A172 (cell line): ENCODE data around the gene TCEANC2. TPM values are rescaled to one million over a fixed set of nuclear protein-coding genes. Genes with fewer than 3 reads are reported as not detected.

ENCODE experiments used
- DNase-seq: peaks from one replicate; pipeline ENCODE4 v3.0.0-alpha.2; 2015; ENCODE audit warnings: low spot score
- total RNA-seq: library from RNA; depleted of rRNA; stranded (reverse); fragments of >200 nt; shearing (Covaris generic); gene quantifications from 2 replicates; pipeline ENCODE4 v1.2.3, GENCODE V29; 2014; rRNA removed

Gene TCEANC2
- total RNA-seq, 1 experiment from 2014 or later = 3.7 TPM

DNA sequence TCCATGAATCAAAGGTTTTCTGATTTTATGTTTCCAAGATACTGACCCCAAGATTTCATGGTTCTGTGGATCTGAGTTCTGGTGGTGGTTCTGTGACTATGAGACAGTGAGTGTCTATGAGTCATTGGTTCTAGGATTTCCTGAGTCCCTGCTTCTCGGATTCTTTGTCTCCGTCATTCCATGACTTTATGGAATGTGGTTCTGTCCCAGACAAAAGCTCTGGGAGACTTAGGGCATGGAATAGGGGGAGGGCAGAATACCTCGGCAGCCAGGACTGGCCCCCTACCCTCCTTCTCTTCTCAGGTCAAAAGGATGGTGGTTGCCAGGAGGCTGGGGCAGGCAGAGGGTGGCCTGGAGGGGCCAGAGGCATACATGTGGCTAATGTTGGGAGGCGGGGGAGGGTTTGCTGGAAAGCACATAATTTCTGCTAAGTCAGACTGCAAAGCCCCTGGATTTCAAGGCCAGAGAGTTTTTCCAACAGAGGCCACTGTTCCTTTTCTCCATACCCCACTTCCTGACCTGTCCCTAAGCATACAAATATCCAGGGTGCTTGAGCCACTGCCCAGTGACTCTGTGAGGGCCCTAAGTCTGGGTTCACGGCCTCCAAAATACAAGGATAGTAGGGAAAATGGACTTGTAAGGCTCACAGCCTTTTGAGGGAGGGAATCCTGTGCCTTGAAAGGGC, 82.2 kb downstream of the TCEANC2 start:
- peak; percentile 74 for DNase-seq

- no peak for DNase-seq
Measured at GRCh38 chr1:54136269-54136896, 83.0 kb downstream of the TCEANC2 start.

DNA sequence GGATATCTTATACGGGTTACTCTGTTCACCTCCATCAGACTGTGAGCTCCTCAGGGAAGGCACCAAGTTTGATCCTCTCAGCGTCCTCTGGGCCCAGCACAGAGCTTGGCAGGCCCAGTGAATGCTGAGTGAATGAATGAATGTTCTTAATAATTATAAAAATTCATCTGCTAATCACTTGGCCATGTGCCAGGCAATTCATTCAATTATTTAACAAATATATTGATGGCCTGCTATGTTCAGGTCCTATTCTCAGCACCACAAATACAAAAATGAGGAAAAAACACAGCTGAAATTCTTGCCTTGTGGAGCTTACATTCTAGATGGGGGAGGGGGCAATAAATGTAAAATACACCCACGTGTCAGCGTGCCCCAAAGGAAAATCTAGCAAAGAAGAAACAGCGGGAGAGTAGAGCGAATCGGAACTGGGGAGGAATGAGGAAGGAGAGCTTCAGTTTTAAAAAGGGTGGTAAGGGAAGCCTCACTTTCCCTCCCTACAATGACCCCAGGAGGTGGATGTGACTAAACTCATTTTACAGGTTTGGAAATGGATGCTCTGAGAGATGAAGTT, 83.6 kb downstream of the TCEANC2 start:
- DNase-seq = no peak

- DNase-seq = peak; percentile 84
Measured at GRCh38 chr1:54137534-54138061, 84.2 kb downstream of the TCEANC2 start.

GRCh38 chr1:54138994-54139393, 85.6 kb downstream of the TCEANC2 start:
- no peak for DNase-seq

- no peak for DNase-seq
Measured at GRCh38 chr1:54139711-54140110, 86.3 kb downstream of the TCEANC2 start.

- no peak for DNase-seq
Measured at GRCh38 chr1:54142146-54142900, 88.9 kb downstream of the TCEANC2 start.

DNA sequence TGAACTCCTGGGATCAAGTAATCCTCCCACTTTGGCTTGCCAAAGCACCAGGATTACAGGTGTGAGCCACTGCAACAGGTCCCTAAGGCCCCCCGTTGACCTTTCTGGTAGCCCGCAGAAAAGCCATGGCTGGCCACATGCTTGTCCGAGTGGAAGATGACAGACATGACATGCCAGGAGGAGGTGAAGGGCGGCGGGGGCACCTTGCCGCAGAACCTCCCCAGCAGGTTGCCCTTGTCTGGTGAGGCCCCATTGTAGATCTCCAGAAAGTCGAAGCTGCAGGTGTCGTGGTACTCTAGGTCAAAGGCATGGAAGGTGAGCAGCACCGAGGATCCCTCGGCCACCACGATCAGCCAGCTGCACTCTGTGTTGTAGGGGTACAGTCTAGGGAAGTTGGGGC, 91.0 kb downstream of the TCEANC2 start:
- no peak for DNase-seq

DNA sequence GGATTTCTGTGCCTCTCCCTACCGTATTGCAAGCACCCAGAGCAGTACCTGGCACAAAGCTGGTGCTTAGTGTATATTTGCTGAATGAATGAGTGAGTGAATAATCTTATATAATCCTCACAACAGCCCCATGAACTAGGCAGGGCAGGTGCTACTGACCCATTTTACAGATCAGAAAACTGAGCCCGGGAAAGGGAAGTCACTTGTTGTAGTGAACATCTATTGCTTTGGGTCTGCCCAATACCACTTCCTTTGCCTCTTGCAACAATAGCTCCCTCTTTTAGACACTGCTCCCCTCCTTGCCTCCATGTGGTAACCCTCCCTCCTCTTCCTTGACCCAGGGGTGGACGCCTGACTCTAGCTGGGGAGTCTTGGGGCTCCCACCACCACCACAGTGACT, 96.3 kb downstream of the TCEANC2 start:
- DNase-seq = no peak

DNA sequence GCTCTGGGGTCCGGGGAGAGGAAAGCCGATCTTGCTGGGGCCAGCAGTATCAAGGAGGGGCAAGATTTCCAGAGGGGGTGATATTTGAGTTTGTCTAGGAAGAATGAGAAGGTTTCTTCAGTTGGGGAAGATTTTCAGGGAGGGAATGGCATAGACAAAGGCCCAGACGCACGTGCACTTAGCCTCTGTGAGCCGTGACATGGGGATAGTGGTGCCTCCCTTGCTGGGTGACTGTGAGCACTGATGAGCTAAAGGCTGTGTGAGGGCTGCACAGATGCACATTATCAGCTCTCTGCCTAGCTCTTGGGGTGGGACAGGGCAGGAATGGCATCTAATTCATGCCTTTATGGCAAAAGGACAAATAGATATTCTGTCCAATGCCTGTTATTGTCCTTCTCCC, 97.6 kb downstream of the TCEANC2 start:
- DNase-seq = no peak

DNA sequence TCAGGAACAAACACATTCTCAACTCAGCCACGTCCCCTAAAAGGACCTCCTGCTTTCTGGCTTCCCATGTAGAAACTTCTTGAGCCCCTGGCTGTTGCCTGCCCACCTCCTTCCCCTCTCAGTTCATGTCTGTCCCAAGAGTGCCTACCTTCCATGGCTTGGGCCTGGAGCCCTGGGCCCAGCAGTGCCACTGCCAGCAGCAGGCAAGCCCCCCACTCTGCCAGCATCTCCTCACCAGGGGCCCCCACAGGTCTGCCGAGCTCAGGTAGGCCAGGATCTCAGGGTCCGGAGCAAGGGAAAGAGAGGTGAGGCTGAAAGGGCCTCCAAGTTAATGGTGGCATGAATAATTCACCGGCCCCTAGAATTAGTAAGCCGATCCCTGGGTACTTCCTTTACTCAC, 99.3 kb downstream of the TCEANC2 start, which contains the start of gene CDCP2:
Gene CDCP2 (minus strand): TSS at position 305 of the 400 bp plus-strand sequence. CDS start 78 bp downstream, at position 227.
- no peak for DNase-seq

DNA sequence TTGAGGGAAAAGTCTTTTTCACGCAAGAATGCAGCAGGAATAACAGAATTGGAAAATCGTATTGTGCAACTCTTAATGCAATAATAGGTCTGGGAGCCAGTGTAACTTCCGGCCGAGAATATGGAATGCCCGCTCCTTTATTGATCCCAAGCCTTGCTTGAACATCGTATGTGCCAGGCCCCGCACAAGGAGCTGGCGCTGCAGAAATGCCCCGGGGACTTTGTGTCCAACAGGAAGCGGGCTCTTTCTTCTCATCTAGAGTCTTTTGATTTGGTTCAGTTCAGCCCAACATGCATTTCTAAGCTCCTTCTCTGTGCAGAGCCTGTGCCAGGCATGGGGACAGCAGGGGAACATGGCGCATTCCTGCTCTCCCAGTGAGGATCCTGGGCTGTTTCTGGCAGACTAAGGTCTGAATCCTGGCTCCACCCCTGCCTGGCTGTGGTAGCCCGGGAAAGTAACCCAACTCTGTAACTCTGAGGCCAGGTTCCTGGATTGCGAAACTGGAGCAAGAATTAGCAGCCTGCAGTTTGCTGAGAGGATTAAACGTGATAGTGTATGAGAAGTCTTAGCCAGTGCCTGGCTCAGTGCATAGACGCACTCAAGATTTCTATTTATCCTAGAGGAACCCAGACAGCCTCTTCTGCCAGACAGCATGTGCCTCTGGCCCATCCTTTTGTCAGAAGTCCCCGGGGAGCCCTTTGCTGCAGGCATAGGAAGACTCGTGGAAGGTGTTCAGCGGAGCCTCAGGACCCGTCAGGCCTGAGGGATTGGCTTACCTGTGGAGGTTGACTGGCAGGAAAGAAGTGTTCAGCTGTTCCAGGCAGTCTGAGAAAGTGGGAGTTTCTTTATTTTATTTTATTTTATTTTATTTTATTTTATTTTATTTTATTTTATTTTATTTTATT, 100.4 kb downstream of the TCEANC2 start:
- peak; percentile 38 for DNase-seq

Other genes starting within 250 kb of the TCEANC2 start
- 45.9 and 46.4 TPM in 2 replicates for gene NDC1, start 215.3 kb upstream of the TCEANC2 start, total RNA-seq
- gene YIPF1, start 163.8 kb upstream of the TCEANC2 start, total RNA-seq = 22.4 and 24.8 TPM in 2 replicates
- gene DIO1, start 159.4 kb upstream of the TCEANC2 start, total RNA-seq = not detected in 2 replicates
- gene IFT25, start 107.9 kb upstream of the TCEANC2 start, total RNA-seq = 48.2 and 69.7 TPM in 2 replicates
- gene LRRC42, start 107.3 kb upstream of the TCEANC2 start, total RNA-seq = 64.2 and 79.8 TPM in 2 replicates
- gene LDLRAD1, start 35.4 kb upstream of the TCEANC2 start, total RNA-seq = not detected in 2 replicates
- 233 and 290 TPM in 2 replicates for gene TMEM59, start 404 bp upstream of the TCEANC2 start, total RNA-seq
- not detected in 2 replicates for gene CDCP2, start 99.4 kb downstream of the TCEANC2 start, total RNA-seq
- 7.3 and 9.2 TPM in 2 replicates for gene CYB5RL, start 146.4 kb downstream of the TCEANC2 start, total RNA-seq
- 158 and 188 TPM in 2 replicates for gene MRPL37, start 146.6 kb downstream of the TCEANC2 start, total RNA-seq